ENCODE results near the gene ESR2.
"Not testable (repeated sequence)": the region's sequence is repeated elsewhere in the genome, so short reads cannot be mapped to it uniquely, and the experiment has no call there.

The ESR2 gene

GRCh38 chr14:64125270-64125669 is 168.9 kb downstream of the ESR2 start:
- Mint-ChIP-seq H3K4me1 (peaks cover 2% of the 10 kb centered on the region), H3K27ac (peak overlapping the region; percentile 37), H3K4me3 (no peak overlapping the region), H3K36me3 (ENCODE audit: low read depth) (peaks cover 24% of the 10 kb centered on the region), H3K27me3 (no peaks in the 10 kb centered on the region), H3K9me3 (no peaks in the 10 kb centered on the region)
- DNase-seq (no peak), ATAC-seq (no peak)

- ATAC-seq (peak; percentile 20), DNase-seq (no peak)
- Mint-ChIP-seq H3K36me3 (ENCODE audit: low read depth) (peaks cover 21% of the 10 kb centered on the region), H3K4me3 (no peak overlapping the region), H3K27me3 (no peaks in the 10 kb centered on the region), H3K4me1 (peaks cover 2% of the 10 kb centered on the region), H3K27ac (peak overlapping the region; percentile 11), H3K9me3 (no peaks in the 10 kb centered on the region)
Observed at GRCh38 chr14:64123241-64123822, 170.8 kb downstream of the ESR2 start.

DNA sequence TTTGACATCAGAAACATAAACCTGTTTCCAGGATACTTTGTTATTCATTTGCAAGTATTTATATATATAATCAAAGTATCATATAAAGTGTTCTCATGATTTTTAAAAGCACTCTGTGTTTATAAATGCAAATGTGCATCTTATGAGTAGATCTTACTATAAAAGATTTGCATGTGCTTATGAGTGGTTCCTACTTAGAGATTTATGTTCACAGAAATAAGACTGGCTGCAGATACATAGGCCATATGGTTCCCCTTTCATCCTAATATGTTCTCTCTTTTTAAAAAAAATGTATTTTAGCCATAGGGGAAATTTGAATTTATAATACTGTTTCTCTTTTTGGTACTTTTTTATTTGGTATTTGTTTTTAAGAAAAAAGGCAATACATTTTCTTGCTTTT is 174.2 kb downstream of the ESR2 start:
- Mint-ChIP-seq H3K9me3 (no peaks in the 10 kb centered on the region), H3K27ac (no peak overlapping the region), H3K27me3 (no peaks in the 10 kb centered on the region), H3K36me3 (ENCODE audit: low read depth) (peaks cover 10% of the 10 kb centered on the region), H3K4me1 (peaks cover 2% of the 10 kb centered on the region), H3K4me3 (no peak overlapping the region)
- ATAC-seq (no peak), DNase-seq (no peak)

DNA sequence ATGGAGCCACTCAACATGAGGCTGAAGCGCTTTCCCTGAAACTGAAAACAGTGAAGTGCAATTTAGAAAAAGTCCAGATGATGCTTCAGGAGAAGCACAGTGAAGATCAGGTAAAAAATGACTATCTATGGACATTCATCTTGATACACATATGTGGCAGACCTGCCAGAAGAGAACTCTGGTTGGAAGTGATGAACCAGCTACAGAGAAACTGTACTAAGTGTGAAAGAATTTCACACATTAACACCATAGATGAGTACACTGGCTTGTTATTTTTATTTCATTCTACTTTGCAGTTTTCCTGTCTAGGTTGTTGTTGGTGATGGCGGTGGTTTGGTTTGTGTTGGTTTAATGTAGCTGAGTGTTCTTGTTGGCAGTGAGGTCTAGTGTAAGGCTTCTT is 174.7 kb downstream of the ESR2 start:
- Mint-ChIP-seq H3K9me3 (no peaks in the 10 kb centered on the region), H3K4me3 (no peak overlapping the region), H3K36me3 (ENCODE audit: low read depth) (peaks cover 9% of the 10 kb centered on the region), H3K27me3 (no peaks in the 10 kb centered on the region), H3K27ac (no peak overlapping the region), H3K4me1 (peaks cover 2% of the 10 kb centered on the region)
- no peak for DNase-seq
- no peak for ATAC-seq

DNA sequence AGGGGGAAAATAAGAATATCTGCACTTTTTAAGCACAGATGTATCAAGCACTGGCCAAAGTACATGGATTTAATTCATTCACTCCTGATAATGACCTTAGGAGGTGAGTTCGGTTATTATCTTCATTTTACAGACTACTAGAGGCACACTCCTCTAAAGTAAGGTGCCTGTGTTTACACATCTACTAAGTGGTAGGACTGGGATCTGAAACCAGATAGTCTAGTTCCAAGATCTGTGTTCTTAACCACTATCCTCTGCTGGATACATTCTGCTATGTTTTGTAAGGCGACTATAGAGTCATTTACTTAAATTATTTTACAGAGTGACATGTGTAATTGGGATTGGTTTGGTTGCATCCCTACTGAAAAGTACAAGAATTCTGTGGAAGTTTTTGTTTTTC is 175.3 kb downstream of the ESR2 start:
- H3K4me1 Mint-ChIP-seq, result peaks cover 2% of the 10 kb centered on the region
- H3K36me3 Mint-ChIP-seq (ENCODE audit: low read depth), result peaks cover 9% of the 10 kb centered on the region
- no peaks in the 10 kb centered on the region for H3K9me3 Mint-ChIP-seq
- H3K27me3 Mint-ChIP-seq, result no peaks in the 10 kb centered on the region
- H3K27ac Mint-ChIP-seq, result no peak overlapping the region
- ATAC-seq, result no peak
- no peak for DNase-seq
- H3K4me3 Mint-ChIP-seq, result no peak overlapping the region

DNA sequence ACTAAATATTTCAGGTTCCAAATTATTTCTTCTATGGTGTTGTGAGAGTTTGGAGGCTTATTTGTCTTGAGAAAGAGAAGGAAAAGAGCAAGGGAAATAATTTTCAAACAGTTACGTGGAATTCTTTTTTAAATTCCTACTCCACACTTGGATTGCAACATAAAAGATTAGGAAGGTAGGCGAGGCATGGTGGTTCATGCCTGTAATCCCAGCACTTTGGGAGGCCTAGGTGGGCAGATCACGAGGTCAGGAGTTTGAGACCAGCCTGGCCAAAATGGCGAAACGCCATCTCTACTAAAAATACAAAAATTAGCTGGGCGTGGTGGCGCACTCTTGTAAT is 175.8 kb downstream of the ESR2 start:
- not testable (repeated sequence) for ATAC-seq; H3K36me3 Mint-ChIP-seq (ENCODE audit: low read depth); H3K4me1 Mint-ChIP-seq; H3K9me3 Mint-ChIP-seq; H3K27me3 Mint-ChIP-seq; H3K27ac Mint-ChIP-seq; DNase-seq; H3K4me3 Mint-ChIP-seq

- Mint-ChIP-seq H3K4me3 (no peak overlapping the region), H3K36me3 (ENCODE audit: low read depth) (peaks cover 9% of the 10 kb centered on the region), H3K27me3 (no peaks in the 10 kb centered on the region), H3K9me3 (no peaks in the 10 kb centered on the region), H3K4me1 (no peaks in the 10 kb centered on the region), H3K27ac (no peak overlapping the region)
- no peak for DNase-seq
- no peak for ATAC-seq
Observed at GRCh38 chr14:64117671-64118402, 176.3 kb downstream of the ESR2 start.

DNA sequence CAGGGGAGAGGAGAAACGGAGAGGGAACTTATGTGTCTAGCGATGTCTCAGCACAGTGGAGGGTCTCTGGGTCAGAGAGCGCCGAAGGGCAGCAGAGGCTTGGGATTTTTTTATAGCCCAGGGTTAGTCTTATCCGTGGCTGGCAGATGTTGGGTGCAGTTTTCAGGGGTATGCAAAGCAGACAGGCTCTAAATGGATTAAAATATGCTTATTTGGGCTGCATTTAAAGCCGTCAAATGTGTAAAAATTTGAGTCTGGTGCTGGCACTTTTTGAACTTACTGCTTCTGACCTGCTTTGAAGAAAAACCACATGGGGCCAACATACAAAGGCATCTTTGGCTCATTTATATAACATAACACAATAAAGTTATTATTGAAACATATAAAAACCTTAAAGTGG is 178.8 kb downstream of the ESR2 start:
- Mint-ChIP-seq H3K4me1 (no peaks in the 10 kb centered on the region), H3K9me3 (no peaks in the 10 kb centered on the region), H3K4me3 (no peak overlapping the region), H3K27ac (no peak overlapping the region), H3K36me3 (ENCODE audit: low read depth) (peaks cover 4% of the 10 kb centered on the region), H3K27me3 (no peaks in the 10 kb centered on the region)
- DNase-seq (no peak), ATAC-seq (no peak)

DNA sequence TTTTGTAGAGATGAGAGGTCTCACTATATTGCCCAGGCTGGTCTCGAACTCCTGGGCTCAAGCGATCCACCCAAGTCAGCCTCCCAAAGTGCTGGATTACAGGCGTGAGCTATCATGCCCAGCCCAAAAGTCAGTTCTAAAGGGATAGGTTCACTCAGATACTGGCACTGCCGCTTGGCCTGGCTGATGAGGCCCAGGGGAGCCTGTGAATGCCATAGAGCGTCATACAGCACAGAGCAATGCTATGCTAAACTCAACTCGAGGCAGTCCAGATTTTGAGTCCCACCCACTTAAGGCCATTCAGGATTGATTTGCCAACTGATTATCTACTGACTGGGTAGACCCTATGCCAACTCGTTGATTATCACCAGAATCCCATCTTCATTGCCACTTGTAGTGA is 179.4 kb downstream of the ESR2 start:
- no peaks in the 10 kb centered on the region for H3K27me3 Mint-ChIP-seq
- H3K9me3 Mint-ChIP-seq, result no peaks in the 10 kb centered on the region
- no peak overlapping the region for H3K4me3 Mint-ChIP-seq
- DNase-seq (no peak), ATAC-seq (no peak)
- no peak overlapping the region for H3K27ac Mint-ChIP-seq
- H3K4me1 Mint-ChIP-seq, result no peaks in the 10 kb centered on the region
- peaks cover 4% of the 10 kb centered on the region for H3K36me3 Mint-ChIP-seq (ENCODE audit: low read depth)

- Mint-ChIP-seq H3K27me3 (no peaks in the 10 kb centered on the region), H3K9me3 (no peaks in the 10 kb centered on the region), H3K4me1 (no peaks in the 10 kb centered on the region), H3K4me3 (no peak overlapping the region), H3K36me3 (ENCODE audit: low read depth) (peaks cover 4% of the 10 kb centered on the region), H3K27ac (no peak overlapping the region)
- no peak for DNase-seq
- no peak for ATAC-seq
Observed at GRCh38 chr14:64114166-64114565, 180.0 kb downstream of the ESR2 start.

GRCh38 chr14:64112867-64113678 is 181.1 kb downstream of the ESR2 start:
- peaks cover 4% of the 10 kb centered on the region for H3K36me3 Mint-ChIP-seq (ENCODE audit: low read depth)
- no peak overlapping the region for H3K4me3 Mint-ChIP-seq

DNA sequence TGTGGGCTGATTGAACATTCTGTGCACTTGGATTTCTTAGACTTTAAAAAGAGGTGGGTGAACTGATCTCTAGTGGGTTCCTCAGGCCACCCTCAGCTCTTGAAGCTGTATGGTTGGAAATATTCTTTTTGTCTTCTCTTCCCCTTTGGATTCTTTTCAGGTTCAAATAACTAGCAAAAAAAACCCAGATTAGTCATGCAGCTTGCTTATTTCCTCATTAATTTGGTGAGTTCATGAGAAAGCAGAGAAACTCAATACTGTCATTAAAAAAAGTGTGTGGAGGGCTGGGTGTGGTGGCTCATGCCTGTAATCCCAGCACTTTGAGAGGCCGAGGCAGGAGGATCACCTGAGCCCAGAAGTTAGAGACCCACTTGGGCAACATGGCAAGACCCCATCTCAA is 183.4 kb downstream of the ESR2 start:
- Mint-ChIP-seq H3K4me1 (no peaks in the 10 kb centered on the region), H3K9me3 (no peaks in the 10 kb centered on the region), H3K36me3 (ENCODE audit: low read depth) (peaks cover 2% of the 10 kb centered on the region), H3K27me3 (no peaks in the 10 kb centered on the region), H3K4me3 (no peak overlapping the region), H3K27ac (no peak overlapping the region)
- ATAC-seq (no peak), DNase-seq (no peak)

More at GRCh38 chr14:64112867-64113678, 181.1 kb downstream of the ESR2 start:
- no peak for DNase-seq
- Mint-ChIP-seq H3K27me3 (no peaks in the 10 kb centered on the region), H3K4me1 (no peaks in the 10 kb centered on the region), H3K27ac (no peak overlapping the region), H3K9me3 (no peaks in the 10 kb centered on the region)
- no peak for ATAC-seq

DNA sequence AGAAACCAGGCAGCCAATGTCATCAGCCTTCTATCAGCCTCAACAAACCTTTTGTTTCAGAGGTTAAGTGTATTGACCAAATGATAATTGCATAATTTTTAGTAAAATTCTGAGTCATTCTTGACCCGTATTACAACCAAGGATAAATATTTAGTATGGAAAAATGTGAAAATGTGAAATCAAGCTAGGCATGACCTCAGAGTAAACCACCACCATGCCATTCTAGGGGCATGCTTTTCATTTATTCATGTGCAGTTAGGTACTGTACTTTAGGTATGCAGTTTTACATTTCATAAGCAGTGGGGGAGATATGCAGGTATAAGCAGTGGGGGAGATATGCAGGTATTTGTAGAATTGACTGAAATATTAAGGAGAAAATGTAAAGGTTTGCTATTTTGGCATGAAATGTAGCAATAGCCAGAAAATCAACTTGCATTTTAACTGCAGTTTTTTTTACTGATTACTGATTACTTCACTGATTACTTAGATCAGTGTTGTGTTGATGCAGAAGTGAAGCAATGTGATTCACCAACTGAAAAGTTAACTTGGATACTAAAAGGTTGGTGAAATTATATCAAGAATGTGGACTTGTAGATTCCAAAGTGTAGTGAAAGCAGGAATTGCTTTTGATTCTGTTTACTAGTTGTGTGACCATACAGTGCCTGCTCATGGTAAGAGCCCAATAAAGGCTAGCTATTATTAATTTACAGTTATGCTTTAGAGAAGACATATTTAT is 184.2 kb downstream of the ESR2 start:
- Mint-ChIP-seq H3K4me1 (no peaks in the 10 kb centered on the region), H3K4me3 (no peak overlapping the region), H3K36me3 (ENCODE audit: low read depth) (peaks cover under 1% of the 10 kb centered on the region), H3K27ac (no peak overlapping the region), H3K27me3 (no peaks in the 10 kb centered on the region), H3K9me3 (no peaks in the 10 kb centered on the region)
- DNase-seq, result no peak
- no peak for ATAC-seq

GRCh38 chr14:64107438-64107837 is 186.7 kb downstream of the ESR2 start:
- Mint-ChIP-seq H3K27me3 (no peaks in the 10 kb centered on the region), H3K9me3 (no peaks in the 10 kb centered on the region), H3K27ac (no peak overlapping the region), H3K4me1 (no peaks in the 10 kb centered on the region), H3K36me3 (ENCODE audit: low read depth) (peaks cover 4% of the 10 kb centered on the region), H3K4me3 (no peak overlapping the region)
- no peak for DNase-seq
- no peak for ATAC-seq

All from activated naive CD8-positive, alpha-beta T cell treated with anti-CD3 and anti-CD28 coated beads, Interleukin-2, amount 50 U/mL, for 24 hours (primary cell).